HG03457 (cell line): ENCODE results near the gene LRMDA.

ENCODE experiments used
- ATAC-seq: cut with Tn5 transposase; IDR thresholded peaks from one replicate; pipeline ENCODE4 v1.9.1; 2021; ENCODE audit warnings: moderate number of reproducible peaks; ENCODE audit not compliant: unreplicated experiment

LRMDA gene

DNA sequence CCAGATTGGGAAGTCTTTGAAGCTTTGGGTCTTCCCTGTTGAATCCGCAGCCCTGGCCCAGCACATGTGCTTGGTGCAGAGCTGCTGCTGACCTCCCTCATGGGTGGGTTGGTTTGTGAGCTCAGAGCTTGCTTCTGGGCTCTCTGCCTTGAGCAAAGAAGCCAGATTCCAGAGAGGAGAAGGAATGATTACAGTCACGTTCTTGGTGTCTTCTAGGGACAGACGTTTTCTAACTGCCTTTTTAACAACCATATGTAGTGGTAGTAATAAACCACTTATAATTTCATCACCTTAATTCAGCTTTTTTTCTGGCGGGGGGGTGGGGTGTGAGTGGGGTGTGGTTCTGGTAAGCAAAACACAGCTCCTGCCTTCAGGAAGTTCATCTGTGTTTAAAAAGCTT lies 39.5 kb downstream of the LRMDA start:
- no peak for ATAC-seq

DNA sequence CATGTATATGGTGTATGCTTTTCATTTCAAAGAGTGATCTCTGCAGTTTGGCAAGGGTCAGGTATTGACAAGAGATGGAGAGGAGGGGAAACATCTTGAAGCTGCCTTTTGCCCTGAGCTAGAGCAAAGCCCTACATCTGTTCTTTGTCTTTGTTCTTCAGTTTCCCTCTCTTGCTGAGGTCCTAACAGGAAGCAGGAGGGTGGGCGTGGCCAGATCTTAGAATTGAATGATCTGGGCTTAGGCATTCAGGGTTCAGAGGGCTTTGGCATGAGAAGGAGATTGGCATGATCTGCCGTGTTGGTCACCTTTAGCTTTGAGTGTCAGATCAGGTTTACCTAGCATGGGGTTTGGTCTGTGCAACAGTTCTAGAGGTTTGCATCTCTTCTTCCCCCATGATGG lies 41.3 kb downstream of the LRMDA start:
- no peak for ATAC-seq

DNA sequence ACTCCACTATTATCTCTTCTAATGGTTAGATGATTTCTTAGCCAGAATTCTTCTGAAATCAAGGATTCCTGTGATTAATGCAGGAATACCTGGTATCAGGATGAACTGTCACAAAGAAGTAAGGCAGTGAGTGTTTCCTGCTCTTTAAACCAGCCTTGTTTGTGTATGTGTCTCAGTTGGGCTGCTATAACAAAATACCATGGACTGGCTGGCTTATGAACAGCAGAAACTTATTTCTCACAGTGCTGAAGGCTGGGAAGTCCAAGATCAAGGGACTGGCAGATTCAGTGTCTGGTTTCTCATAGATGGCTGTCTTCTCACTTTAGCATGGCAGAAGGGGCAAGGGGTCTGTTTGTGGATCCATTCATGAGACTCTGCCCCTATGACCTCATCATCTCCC lies 42.7 kb downstream of the LRMDA start:
- ATAC-seq = no peak

GRCh38 chr10:75475460-75476182 lies 44.2 kb downstream of the LRMDA start:
- no peak for ATAC-seq

- ATAC-seq = no peak
These were observed 45.1 kb downstream of the LRMDA start for GRCh38 chr10:75476569-75476968.

DNA sequence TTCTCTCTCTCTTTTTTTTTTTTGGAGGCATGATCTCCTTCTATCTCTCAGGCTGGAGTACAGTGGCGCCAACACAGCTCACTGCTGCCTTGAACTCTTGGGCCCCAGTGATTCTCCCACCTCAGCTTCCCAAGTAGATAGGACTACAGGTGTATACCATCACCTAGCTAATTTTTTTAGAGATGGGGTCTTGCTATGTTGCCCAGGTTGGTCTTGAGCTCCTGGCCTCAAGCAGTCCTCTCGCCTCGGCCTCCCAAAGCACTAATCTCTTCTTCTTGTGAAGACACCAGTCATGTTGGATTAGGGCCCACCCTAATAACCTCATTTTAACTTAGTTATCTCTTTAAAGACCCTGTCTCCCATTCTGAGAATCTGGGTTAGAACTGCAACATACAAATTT lies 45.6 kb downstream of the LRMDA start:
- ATAC-seq = no peak

- no peak for ATAC-seq
These were observed 46.3 kb downstream of the LRMDA start for GRCh38 chr10:75477680-75478079.

DNA sequence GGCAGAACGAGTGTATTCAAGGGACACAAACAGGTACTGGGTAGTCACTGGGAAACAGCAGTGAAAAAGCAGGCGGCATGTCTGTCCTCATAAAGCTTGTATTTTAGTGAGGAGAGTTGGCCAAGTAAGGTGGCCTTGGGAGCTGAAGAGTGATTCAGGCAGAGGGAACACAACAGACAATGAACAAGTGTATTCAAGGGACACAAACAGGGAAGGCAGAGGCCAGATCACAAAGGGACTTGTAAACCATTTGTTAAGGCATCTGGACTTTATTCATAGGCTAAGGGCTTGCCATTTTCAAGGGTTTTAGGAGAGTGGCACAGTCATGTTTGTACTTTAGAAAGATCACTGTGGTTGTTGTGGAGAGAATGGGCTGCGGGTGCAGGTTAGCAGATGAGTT lies 49.0 kb downstream of the LRMDA start:
- no peak for ATAC-seq

DNA sequence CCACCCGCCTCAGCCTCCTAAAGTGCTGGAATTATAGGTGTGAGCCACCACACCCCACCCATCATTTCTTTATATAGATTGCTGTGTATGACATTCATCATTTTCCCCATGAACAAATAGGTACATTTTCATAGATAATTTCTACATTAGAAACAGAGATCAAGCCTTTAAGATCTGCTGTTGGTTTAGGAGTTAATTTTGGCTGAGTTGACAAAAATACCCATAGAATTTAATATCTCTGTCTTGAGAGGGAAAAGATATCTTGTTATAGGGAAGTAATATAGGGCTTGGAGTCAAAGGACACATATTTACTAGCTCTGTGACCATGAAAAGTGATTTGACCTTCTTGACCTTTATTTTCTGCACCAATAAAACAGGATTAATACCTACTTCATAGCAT lies 51.8 kb downstream of the LRMDA start:
- ATAC-seq = no peak

DNA sequence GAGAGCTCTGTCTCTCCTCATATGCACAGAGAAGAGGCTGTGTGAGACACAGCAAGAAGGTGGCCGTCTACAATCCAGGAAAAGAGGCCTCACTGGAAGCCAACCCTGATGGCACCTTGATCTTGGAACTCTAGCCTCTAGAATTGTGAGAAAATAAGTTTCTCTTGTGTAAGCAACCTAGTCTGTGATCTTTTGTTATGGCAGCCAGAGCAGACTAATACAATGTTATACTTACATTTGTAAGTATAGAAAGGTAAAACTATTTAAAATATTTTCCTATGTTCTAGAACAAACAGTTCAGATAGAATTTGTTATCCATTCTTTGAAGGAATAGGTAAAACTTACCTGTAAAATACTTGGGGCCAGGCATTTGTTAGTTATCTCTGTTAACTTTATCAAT lies 53.3 kb downstream of the LRMDA start:
- no peak for ATAC-seq

GRCh38 chr10:75486591-75486990 lies 55.2 kb downstream of the LRMDA start:
- ATAC-seq = no peak

DNA sequence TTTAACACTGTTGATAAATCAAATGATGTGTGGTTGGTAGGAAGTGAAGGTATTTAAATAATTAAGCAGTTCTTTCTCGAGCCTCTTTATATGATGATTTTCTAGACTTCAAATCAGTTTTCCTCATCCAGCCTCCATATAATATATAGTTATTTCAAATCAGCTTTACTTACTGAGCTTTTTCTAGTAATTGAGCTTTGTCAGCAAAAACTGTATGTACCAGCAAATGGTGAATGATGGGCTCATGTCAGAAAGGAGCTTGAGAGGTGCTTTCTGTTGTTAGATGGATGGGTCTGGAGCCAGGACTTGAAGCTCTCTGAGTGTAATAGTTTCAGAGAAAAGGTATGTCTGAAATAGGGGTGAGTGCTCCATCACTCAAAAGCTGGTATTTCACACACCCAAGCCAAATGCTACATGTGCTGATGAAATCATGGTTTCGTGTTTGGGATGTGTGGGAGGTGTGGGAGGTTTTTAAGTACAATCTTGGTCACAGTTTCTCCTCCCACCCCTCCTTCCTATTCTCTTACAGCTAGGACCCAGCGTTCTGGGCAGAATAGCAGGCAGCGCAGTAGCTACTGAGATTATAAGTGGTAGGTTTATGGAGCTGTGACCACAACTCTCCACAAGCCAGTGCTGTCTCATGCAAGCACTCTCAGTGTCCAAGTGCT lies 55.8 kb downstream of the LRMDA start:
- ATAC-seq = no peak

GRCh38 chr10:75487755-75488125 lies 56.3 kb downstream of the LRMDA start:
- no peak for ATAC-seq

GRCh38 chr10:75492173-75492925 lies 60.9 kb downstream of the LRMDA start:
- ATAC-seq = no peak

DNA sequence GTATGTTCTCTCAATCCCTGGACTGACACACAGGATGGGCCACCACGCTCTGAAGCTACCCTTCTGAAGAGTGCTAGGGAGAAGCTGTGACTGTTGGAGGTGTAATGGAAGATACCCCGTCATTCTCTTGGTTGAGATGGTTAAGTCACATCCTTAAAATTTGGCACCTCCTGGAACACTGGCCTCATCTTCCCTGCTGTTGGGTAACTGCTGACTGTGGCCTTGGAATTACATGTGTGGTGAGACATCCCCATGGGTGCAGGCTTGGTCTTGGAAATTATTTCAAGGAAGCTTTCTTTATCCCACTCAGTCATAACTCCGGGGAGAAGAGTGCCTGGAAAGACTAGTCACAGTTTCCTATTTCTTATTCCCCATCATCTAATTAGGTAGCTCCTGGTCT lies 62.0 kb downstream of the LRMDA start:
- ATAC-seq = no peak

DNA sequence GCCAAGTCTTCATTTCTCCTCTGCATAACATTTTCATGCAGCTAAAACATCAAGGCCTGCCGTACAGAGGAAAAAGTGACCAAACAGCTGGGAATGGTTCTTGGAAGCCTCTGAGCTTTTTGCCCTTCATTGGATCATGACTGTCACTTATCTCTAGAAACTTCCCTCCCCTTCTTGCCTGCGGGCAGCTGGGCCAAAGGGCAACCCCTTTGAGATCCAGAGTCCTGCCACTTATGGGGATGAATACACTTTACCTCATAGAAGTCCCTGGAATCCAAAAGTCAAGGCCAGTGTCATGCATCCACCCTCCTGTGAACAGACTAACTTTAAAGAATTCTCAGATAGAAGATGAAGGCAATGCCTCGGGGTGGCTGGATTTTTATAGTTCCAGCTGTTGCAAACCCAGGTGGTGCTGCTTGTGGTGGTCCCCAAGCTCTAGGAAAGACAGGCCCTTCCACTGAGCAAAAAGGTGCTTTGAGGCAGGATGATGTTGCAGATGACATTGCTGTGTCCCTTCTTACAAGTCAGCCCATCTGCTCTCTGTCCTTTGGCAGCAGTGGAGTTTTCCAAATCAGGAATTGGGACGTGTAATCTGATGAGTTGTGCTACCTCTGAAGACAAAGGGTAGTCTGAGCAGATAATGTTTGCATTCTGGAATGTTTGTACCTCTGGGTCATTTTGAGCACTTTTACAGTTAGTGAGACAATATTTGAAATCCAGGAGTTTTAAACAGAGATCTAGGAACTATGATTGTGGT lies 64.2 kb downstream of the LRMDA start:
- no peak for ATAC-seq

- no peak for ATAC-seq
These were observed 64.8 kb downstream of the LRMDA start for GRCh38 chr10:75496191-75496567.

- ATAC-seq = no peak
These were observed 66.8 kb downstream of the LRMDA start for GRCh38 chr10:75497997-75498883.

DNA sequence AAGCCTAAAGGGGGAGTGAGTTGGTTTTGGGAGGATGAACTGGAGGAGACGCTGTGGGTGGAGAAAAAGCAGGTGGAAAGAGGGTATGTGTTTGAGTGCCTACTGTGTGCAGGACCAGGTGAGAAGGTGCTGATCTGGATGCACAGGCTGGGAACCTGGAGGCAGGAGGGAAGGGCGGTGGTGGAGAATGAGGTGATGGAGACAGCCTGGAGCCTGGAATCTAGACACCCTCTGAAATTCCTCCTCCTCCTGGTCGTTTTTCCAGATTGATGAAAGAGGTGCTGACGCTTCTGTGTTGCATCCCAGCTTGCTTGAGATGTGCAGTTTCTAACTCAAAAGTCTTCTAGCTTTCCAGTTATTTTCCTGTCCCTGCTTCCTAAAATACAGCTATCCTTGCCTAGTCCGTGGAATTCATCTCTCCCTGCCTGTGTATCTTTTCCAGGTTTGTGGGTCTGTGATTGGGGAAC lies 67.5 kb downstream of the LRMDA start:
- no peak for ATAC-seq

DNA sequence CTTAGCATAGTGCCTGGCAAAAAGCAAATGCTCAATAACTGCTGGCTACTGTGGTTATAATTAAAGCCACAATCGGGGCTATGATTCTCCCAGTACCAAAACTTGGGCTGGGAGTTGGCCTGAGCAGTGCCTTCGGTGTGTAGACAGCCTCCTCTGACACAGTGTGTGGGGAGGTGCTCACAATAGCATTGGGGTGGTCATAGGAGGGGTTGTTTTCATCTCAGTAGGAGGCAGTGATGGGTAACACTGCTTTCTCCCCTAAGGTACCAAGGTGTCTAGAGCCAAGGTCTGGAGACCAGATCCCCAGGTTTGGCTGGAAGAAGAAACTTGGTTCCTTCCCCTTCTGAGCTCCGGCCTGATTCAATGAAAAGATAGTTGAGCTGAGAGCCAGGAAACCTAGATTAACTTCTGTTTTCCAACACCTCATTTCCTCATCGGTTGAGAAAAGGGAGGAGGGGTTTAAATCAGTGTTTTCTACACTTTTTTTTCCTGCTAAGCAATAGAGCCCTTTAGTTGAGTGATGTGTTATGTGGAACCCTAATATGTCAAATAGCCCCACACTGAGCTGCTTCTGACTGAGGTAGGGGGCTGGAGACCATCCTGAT lies 68.2 kb downstream of the LRMDA start:
- no peak for ATAC-seq
